DOHH2 (cell line): Measurements from ENCODE around the gene SMAD5.
A peak's percentile ranks its signal among the peaks of the same experiment; 100 is the strongest.

Experiments
- CTCF ChIP-seq: fragments of 200-600 bp; sonication (generic); IDR thresholded peaks from one replicate; pipeline ENCODE4 v1.5.1; 2014; ENCODE audit warnings: antibody characterized with exemption, mild to moderate bottlenecking, low read depth, low read length; ENCODE audit not compliant: poor library complexity, severe bottlenecking
- EZH2phosphoT487 ChIP-seq: fragments of 200-600 bp; sonication (generic); IDR thresholded peaks from 2 replicates; pipeline ENCODE4 v1.6.1; 2017; ENCODE audit warnings: borderline replicate concordance, mild to moderate bottlenecking, antibody characterized with exemption, low read length, moderate library complexity, mixed read lengths

- peak; percentile 86 for TF ChIP-seq CTCF
- TF ChIP-seq EZH2phosphoT487 = no peak
Measured at GRCh38 chr5:136174021-136174659, 41.5 kb downstream of the SMAD5 start.
